Endothelial cell of umbilical vein (primary cell): Measurements from ENCODE around the gene NR6A1. TPM values are rescaled to one million over a fixed set of nuclear protein-coding genes. Genes with fewer than 3 reads are reported as not detected.

ENCODE experiments used
- BruUV-seq: library from RNA; stranded (reverse); fragments of 400-500 nt; replicated peaks from 2 replicates; lab custom pipeline; 2021; lab: Mats Ljungman, UMichigan
- CTCF ChIA-PET: fragments of 300-600, 350-600 bp; sonication (Branson Sonifier 250); formaldehyde crosslinking; loops from one replicate; lab custom pipeline; 2021; ENCODE audit warnings: antibody characterized with exemption, inconsistent platforms; lab: Charles Lee
- POLR2A ChIA-PET: fragments of 300-600, 350-600 bp; sonication (Branson Sonifier 250); formaldehyde crosslinking; loops from one replicate; lab custom pipeline; 2021; ENCODE audit warnings: antibody characterized with exemption, inconsistent platforms; lab: Charles Lee
- DNase-seq: peaks from one replicate; pipeline ENCODE4 v3.0.0-alpha.2; 2011; ENCODE audit warnings: low read depth, low spot score
- FAIRE-seq: peaks from 2 replicates; lab custom pipeline; 2011; peaks lifted over from hg19 to GRCh38; lab: Jason Lieb, UNC
- H2AFZ ChIP-seq: 2 replicates; pipeline ENCODE4 v1.6.0; 2012; ENCODE audit warnings: low read depth, low read length, control low read depth, inconsistent platforms
- H3K27ac ChIP-seq: 2 replicates; pipeline ENCODE4 v1.5.1; 2011; ENCODE audit warnings: low read depth, mild to moderate bottlenecking, control low read depth, low read length, moderate library complexity; ENCODE audit not compliant: insufficient read depth
- H3K27me3 ChIP-seq, 2 experiments: 2 replicates each; pipeline versions ENCODE4 v1.6.0 to v1.6.1; 2011; ENCODE audit warnings: low read length in 2 of 2, mixed read lengths in 1 of 2; ENCODE audit not compliant: control insufficient read depth in 2 of 2, insufficient read depth in 2 of 2
- H3K36me3 ChIP-seq, 2 experiments: 2 replicates in 1 of 2; 3 replicates in 1 of 2; pipeline ENCODE4 v1.5.1; 2011; ENCODE audit warnings: low read length in 2 of 2, mild to moderate bottlenecking in 1 of 2, moderate library complexity in 1 of 2; ENCODE audit not compliant: control insufficient read depth in 2 of 2, insufficient read depth in 2 of 2; ENCODE audit errors: extremely low read depth in 1 of 2
- H3K4me1 ChIP-seq: 3 replicates; pipeline ENCODE4 v1.5.1; 2011; ENCODE audit warnings: mild to moderate bottlenecking, low read length; ENCODE audit not compliant: control insufficient read depth, insufficient read depth; ENCODE audit errors: extremely low read depth
- H3K4me2 ChIP-seq: 2 replicates; pipeline ENCODE4 v1.6.1; 2011; ENCODE audit warnings: low read length, control low read depth, mixed read lengths; ENCODE audit not compliant: insufficient read depth
- H3K4me3 ChIP-seq, 3 experiments: fragments of 200-600 bp in 1 of 3; sonication (generic), shearing (Covaris generic) in 1 of 3; replicated peaks in 1 of 3; 2 replicates each; pipeline ENCODE4 v1.5.1; 2011 to 2016; ENCODE audit warnings: control low read depth in 3 of 3, low read length in 3 of 3, mild to moderate bottlenecking in 2 of 3, inconsistent platforms in 1 of 3, low read depth in 1 of 3, moderate library complexity in 1 of 3; ENCODE audit not compliant: insufficient read depth in 1 of 3
- H3K79me2 ChIP-seq: 2 replicates; pipeline ENCODE4 v1.6.0; 2012; ENCODE audit warnings: low read length, inconsistent platforms; ENCODE audit not compliant: control insufficient read depth, insufficient read depth
- H3K9ac ChIP-seq: replicated peaks from 2 replicates; pipeline ENCODE3; 2011; ENCODE audit warnings: low read length, control low read depth; ENCODE audit not compliant: insufficient read depth; ENCODE audit errors: extremely low read depth
- H3K9me1 ChIP-seq: replicated peaks from 3 replicates; pipeline ENCODE4 v1.6.0; 2011; ENCODE audit warnings: mild to moderate bottlenecking, low read length; ENCODE audit not compliant: control insufficient read depth, insufficient read depth; ENCODE audit errors: extremely low read depth
- H3K9me3 ChIP-seq: replicated peaks from 2 replicates; pipeline ENCODE4 v1.5.1; 2012; ENCODE audit warnings: low read length, inconsistent platforms; ENCODE audit not compliant: control insufficient read depth, insufficient read depth
- H4K20me1 ChIP-seq: replicated peaks from 2 replicates; pipeline ENCODE3; 2011; ENCODE audit warnings: mild to moderate bottlenecking, low read length; ENCODE audit not compliant: control insufficient read depth, insufficient read depth; ENCODE audit errors: extremely low read depth
- EZH2 ChIP-seq: IDR thresholded peaks from 2 replicates; pipeline ENCODE4 v1.6.1; 2012; ENCODE audit warnings: borderline replicate concordance, low read depth, mild to moderate bottlenecking, moderate library complexity, low read length, inconsistent platforms; ENCODE audit not compliant: severe bottlenecking
- FOS ChIP-seq: IDR thresholded peaks from 2 replicates; pipeline ENCODE4 v1.6.1; 2011; ENCODE audit warnings: mild to moderate bottlenecking, low read length, moderate library complexity, borderline replicate concordance; ENCODE audit not compliant: insufficient read depth
- GATA2 ChIP-seq: IDR thresholded peaks from 2 replicates; pipeline ENCODE4 v1.7.0; 2011; ENCODE audit warnings: low read depth, mild to moderate bottlenecking, moderate library complexity, mixed read lengths, low read length; ENCODE audit not compliant: insufficient read length, insufficient read depth
- JUN ChIP-seq: IDR thresholded peaks from 2 replicates; pipeline ENCODE4 v1.6.1; 2011; ENCODE audit warnings: borderline replicate concordance, low read depth; ENCODE audit not compliant: insufficient read length, insufficient read depth
- MYC ChIP-seq: IDR thresholded peaks from one replicate; pipeline ENCODE4 v1.6.1; 2011; ENCODE audit warnings: mild to moderate bottlenecking, low read depth, low read length
- POLR2A ChIP-seq: IDR thresholded peaks from 2 replicates; pipeline ENCODE4 v1.6.1; 2012; ENCODE audit warnings: low read depth, mild to moderate bottlenecking, control low read depth, low read length
- POLR2AphosphoS5 ChIP-seq: IDR thresholded peaks from 2 replicates; pipeline ENCODE4 v1.6.1; 2012; ENCODE audit warnings: low read depth, mild to moderate bottlenecking, control low read depth, low read length, moderate library complexity; ENCODE audit not compliant: insufficient read depth
- dilution Hi-C: fragments of 300-500 bp; cut with MboI; formaldehyde crosslinking; loops from one replicate; pipeline ENCODE4 v1.15.0; 2019; ENCODE audit warnings: low sequenced_read_pairs; ENCODE audit not compliant: extremely low pct_ligation_motif_present
- intact Hi-C: fragments of 100-400 bp; cut with micrococcal nuclease; formaldehyde crosslinking; loops from one replicate; pipeline ENCODE4 v1.10.0; 2022
- polyA plus RNA-seq, 4 experiments: library from polyadenylated mRNA; depleted of rRNA in 3 of 4; stranded (reverse) in 3 of 4; unstranded in 1 of 4; fragments of >200 nt; gene quantifications; 2 replicates each; pipeline versions ENCODE4 v1.2.1 to v1.2.3, GENCODE V29; 2011 to 2012; ENCODE audit warnings: missing spikeins in 1 of 4
- total RNA-seq: library from RNA; stranded (reverse); gene quantifications from 2 replicates; pipeline ENCODE4 v1.2.3, GENCODE V29; 2021
- TF ChIP-seq, protein P1 (sequence below): IDR thresholded peaks from 2 replicates; pipeline ENCODE4 v1.6.1; 2011; ENCODE audit not compliant: insufficient read depth, insufficient read length
- TF ChIP-seq, protein P2 (sequence below), 2 donors: IDR thresholded peaks; 1 replicate in 1 of 2; 2 replicates in 1 of 2; pipeline ENCODE4 v1.5.1; 2011; ENCODE audit warnings: low read length in 2 of 2, mild to moderate bottlenecking in 2 of 2, moderate library complexity in 2 of 2, control low read depth in 1 of 2, inconsistent platforms in 1 of 2, low read depth in 1 of 2; ENCODE audit not compliant: insufficient read depth in 1 of 2; ENCODE audit errors: extremely low read depth in 1 of 2

Gene NR6A1
- total and polyA plus RNA-seq, 2 donors (not counting 3 experiments of a cell fraction or from before 2014, with no cell fraction given): 0.17 to 1.2 TPM

DNA sequence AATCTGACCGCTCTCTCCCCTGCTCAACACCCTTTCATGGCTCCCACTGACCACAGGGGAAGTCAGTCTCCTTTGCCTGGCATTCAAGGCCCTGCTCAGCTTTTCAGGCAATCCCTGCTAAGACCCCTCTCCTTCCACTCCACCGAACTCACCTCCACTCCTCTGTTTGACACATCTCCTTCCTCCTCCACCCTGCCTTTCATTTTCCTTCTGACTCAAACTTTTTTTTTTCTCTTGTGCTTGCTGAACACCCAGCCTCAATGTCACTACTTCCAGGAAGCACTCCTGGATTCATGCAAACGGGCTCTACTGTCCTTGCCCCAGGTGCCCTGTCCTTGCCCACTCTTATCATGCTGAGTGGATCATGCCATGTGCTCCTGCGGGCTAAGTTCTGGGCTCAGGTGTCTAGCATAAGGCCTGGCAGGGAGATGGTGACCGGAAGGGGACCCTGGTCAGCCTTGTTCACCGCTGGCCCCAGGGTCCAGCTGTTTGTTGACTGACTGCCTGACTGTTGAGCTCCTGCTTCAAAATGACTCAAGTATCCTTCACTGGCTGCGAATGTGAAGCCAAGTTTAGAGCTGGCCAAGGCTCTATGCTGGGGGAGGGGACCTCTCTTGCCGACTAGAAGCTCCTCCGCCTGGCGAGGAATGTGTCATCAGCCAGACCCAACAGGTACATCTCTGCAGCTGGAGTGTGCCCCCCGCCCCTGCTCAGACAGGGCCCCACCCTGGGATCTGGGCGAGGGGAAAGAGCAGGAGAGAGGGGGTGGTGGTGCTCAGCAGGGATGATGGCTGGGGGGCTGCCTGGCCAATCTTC, 270.1 kb downstream of the NR6A1 start:
- Histone ChIP-seq H3K27me3 (peaks cover 39 to 47% of the 10 kb centered on the region in 2 experiments), H2AFZ (no peak overlapping the region), H3K4me2 (no peak overlapping the region), H4K20me1 (no peaks in the 10 kb centered on the region), H3K9me1 (no peaks in the 10 kb centered on the region), H3K4me1 (no peaks in the 10 kb centered on the region), H3K79me2 (no peaks in the 10 kb centered on the region), H3K9ac (no peak overlapping the region), H3K4me3 (no peak overlapping the region), H3K27ac (no peak overlapping the region), H3K9me3 (no peaks in the 10 kb centered on the region), H3K36me3 (no peaks in the 10 kb centered on the region)
- intact Hi-C loops: no loop called here
- ChIA-PET CTCF (interaction anchor here (0.6 kb wide), 1 partner anchor 82 kb away, joined by 3 read pairs; no protein-coding TSS in a partner anchor), POLR2A (no interaction called here)
- TF ChIP-seq, protein P1, sequence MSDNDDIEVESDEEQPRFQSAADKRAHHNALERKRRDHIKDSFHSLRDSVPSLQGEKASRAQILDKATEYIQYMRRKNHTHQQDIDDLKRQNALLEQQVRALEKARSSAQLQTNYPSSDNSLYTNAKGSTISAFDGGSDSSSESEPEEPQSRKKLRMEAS: no peak
- TF ChIP-seq JUN (no peak), GATA2 (no peak), POLR2AphosphoS5 (no peak), EZH2 (no peak), POLR2A (no peak), FOS (no peak), MYC (no peak)
- TF ChIP-seq, protein P2, sequence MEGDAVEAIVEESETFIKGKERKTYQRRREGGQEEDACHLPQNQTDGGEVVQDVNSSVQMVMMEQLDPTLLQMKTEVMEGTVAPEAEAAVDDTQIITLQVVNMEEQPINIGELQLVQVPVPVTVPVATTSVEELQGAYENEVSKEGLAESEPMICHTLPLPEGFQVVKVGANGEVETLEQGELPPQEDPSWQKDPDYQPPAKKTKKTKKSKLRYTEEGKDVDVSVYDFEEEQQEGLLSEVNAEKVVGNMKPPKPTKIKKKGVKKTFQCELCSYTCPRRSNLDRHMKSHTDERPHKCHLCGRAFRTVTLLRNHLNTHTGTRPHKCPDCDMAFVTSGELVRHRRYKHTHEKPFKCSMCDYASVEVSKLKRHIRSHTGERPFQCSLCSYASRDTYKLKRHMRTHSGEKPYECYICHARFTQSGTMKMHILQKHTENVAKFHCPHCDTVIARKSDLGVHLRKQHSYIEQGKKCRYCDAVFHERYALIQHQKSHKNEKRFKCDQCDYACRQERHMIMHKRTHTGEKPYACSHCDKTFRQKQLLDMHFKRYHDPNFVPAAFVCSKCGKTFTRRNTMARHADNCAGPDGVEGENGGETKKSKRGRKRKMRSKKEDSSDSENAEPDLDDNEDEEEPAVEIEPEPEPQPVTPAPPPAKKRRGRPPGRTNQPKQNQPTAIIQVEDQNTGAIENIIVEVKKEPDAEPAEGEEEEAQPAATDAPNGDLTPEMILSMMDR (IDR thresholded peaks at IDR 0.05; ENCODE audit: extremely low read depth in 1 of 2, insufficient read depth in 1 of 2, low read depth in 1 of 2, low read length in 2 of 2): no peak
- DNase-seq: no peak
- no TSS peak for BruUV-seq
- no peak for FAIRE-seq
- dilution Hi-C loops: no loop called here
